H9 (cell line): ENCODE measurements around the gene EFCAB11. TPM values are rescaled to one million over a fixed set of nuclear protein-coding genes. Genes with fewer than 3 reads are reported as not detected.

ENCODE experiments used
- DNase-seq: peaks from one replicate; pipeline ENCODE4 v3.0.0-alpha.2; 2017
- H2AFZ ChIP-seq: one replicate; pipeline ENCODE4 v1.6.1; 2013; ENCODE audit warnings: mild to moderate bottlenecking, low read length, control low read depth, moderate library complexity
- H2AK5ac ChIP-seq: 2 replicates; pipeline ENCODE4 v1.6.1; 2013; ENCODE audit warnings: low read length, control low read depth, mixed read lengths; ENCODE audit not compliant: insufficient read length
- H2BK120ac ChIP-seq: one replicate; pipeline ENCODE4 v1.6.1; 2013; ENCODE audit warnings: low read depth, mild to moderate bottlenecking, low read length, control low read depth, inconsistent platforms; ENCODE audit not compliant: poor library complexity, severe bottlenecking
- H2BK12ac ChIP-seq: 2 replicates; pipeline ENCODE4 v1.6.1; 2013; ENCODE audit warnings: low read length, control low read depth, mixed read lengths, low read depth; ENCODE audit not compliant: insufficient read length
- H2BK15ac ChIP-seq: 2 replicates; pipeline ENCODE4 v1.6.1; 2013; ENCODE audit warnings: low read depth, low read length, control low read depth
- H2BK20ac ChIP-seq: one replicate; pipeline ENCODE4 v1.6.1; 2013; ENCODE audit warnings: low read depth, mild to moderate bottlenecking, low read length, control low read depth, inconsistent platforms; ENCODE audit not compliant: poor library complexity, severe bottlenecking
- H2BK5ac ChIP-seq: 2 replicates; pipeline ENCODE4 v1.6.1; 2013; ENCODE audit warnings: low read length, control low read depth, mixed read lengths; ENCODE audit not compliant: insufficient read length
- H3K14ac ChIP-seq: 2 replicates; pipeline ENCODE4 v1.6.1; 2013; ENCODE audit warnings: low read length, control low read depth; ENCODE audit not compliant: insufficient read depth
- H3K18ac ChIP-seq: 2 replicates; pipeline ENCODE4 v1.6.1; 2013; ENCODE audit warnings: low read depth, mild to moderate bottlenecking, mixed read lengths, low read length, control low read depth; ENCODE audit not compliant: insufficient read length
- H3K23ac ChIP-seq: 2 replicates; pipeline ENCODE4 v1.6.1; 2013; ENCODE audit warnings: low read length, control low read depth, mixed read lengths, low read depth; ENCODE audit not compliant: insufficient read length
- H3K23me2 ChIP-seq: 2 replicates; pipeline ENCODE4 v1.6.1; 2013; ENCODE audit warnings: low read depth, mild to moderate bottlenecking, mixed read lengths, low read length, control low read depth; ENCODE audit not compliant: insufficient read length, poor library complexity, severe bottlenecking
- H3K27ac ChIP-seq: 2 replicates; pipeline ENCODE4 v1.5.1; 2013; ENCODE audit warnings: low read length, control low read depth, mixed read lengths, low read depth; ENCODE audit not compliant: insufficient read length
- H3K27me3 ChIP-seq: 2 replicates; pipeline ENCODE4 v1.6.1; 2013; ENCODE audit warnings: low read length, control low read depth, inconsistent platforms; ENCODE audit not compliant: insufficient read depth
- H3K4ac ChIP-seq: 2 replicates; pipeline ENCODE4 v1.6.1; 2013; ENCODE audit warnings: low read depth, mild to moderate bottlenecking, control low read depth, inconsistent platforms, low read length, moderate library complexity
- H3K4me1 ChIP-seq: 2 replicates; pipeline ENCODE4 v1.6.1; 2013; ENCODE audit warnings: low read length, control low read depth, inconsistent platforms; ENCODE audit not compliant: insufficient read depth
- H3K4me2 ChIP-seq: 2 replicates; pipeline ENCODE4 v1.6.1; 2013; ENCODE audit warnings: low read length, control low read depth, mixed read lengths; ENCODE audit not compliant: insufficient read length, insufficient read depth
- H3K56ac ChIP-seq: 2 replicates; pipeline ENCODE4 v1.6.1; 2013; ENCODE audit warnings: low read depth, mild to moderate bottlenecking, mixed read lengths, low read length, control low read depth; ENCODE audit not compliant: insufficient read length
- H3K79me1 ChIP-seq: 2 replicates; pipeline ENCODE4 v1.6.1; 2013; ENCODE audit warnings: low read depth, mild to moderate bottlenecking, moderate library complexity, low read length, control low read depth, inconsistent platforms; ENCODE audit not compliant: insufficient read depth, poor library complexity, severe bottlenecking
- H3K79me2 ChIP-seq: 2 replicates; pipeline ENCODE4 v1.6.1; 2013; ENCODE audit warnings: low read length, control low read depth, inconsistent platforms; ENCODE audit not compliant: insufficient read depth
- H3K9ac ChIP-seq: 2 replicates; pipeline ENCODE4 v1.6.1; 2013; ENCODE audit warnings: low read length, control low read depth, mixed read lengths; ENCODE audit not compliant: insufficient read length; ENCODE audit errors: extremely low read depth
- H3K9me3 ChIP-seq: one replicate; pipeline ENCODE4 v1.6.1; 2013; ENCODE audit warnings: low read depth, low read length, inconsistent platforms; ENCODE audit not compliant: control insufficient read depth
- H3T11ph ChIP-seq: one replicate; pipeline ENCODE4 v1.6.1; 2013; ENCODE audit warnings: mild to moderate bottlenecking, low read length, control low read depth, inconsistent platforms
- H4K20me1 ChIP-seq: one replicate; pipeline ENCODE4 v1.6.1; 2013; ENCODE audit not compliant: control insufficient read depth, insufficient read length, insufficient read depth
- H4K5ac ChIP-seq: 2 replicates; pipeline ENCODE4 v1.6.1; 2013; ENCODE audit warnings: low read depth, mild to moderate bottlenecking, mixed read lengths, low read length, control low read depth; ENCODE audit not compliant: insufficient read length
- H4K8ac ChIP-seq: replicated peaks from 2 replicates; pipeline ENCODE4 v1.6.1; 2013; ENCODE audit warnings: low read length, control low read depth, mixed read lengths, low read depth; ENCODE audit not compliant: insufficient read length
- H4K91ac ChIP-seq: 2 replicates; pipeline ENCODE4 v1.6.1; 2013; ENCODE audit warnings: low read depth, mild to moderate bottlenecking, moderate library complexity, mixed read lengths, low read length, control low read depth; ENCODE audit not compliant: insufficient read length
- H3K27ac Mint-ChIP-seq, 3 experiments: 2 replicates in 2 of 3; 3 replicates in 1 of 3; pipeline ENCODE4 v1.8.0; 2020 to 2021; ENCODE audit warnings: mixed read lengths in 3 of 3, mild to moderate bottlenecking in 1 of 3, moderate library complexity in 1 of 3
- H3K27me3 Mint-ChIP-seq: 2 replicates; pipeline ENCODE4 v1.8.0; 2021; ENCODE audit warnings: low read depth, mild to moderate bottlenecking, moderate library complexity, mixed read lengths
- H3K36me3 Mint-ChIP-seq, 3 experiments: 2 replicates in 2 of 3; 3 replicates in 1 of 3; pipeline ENCODE4 v1.8.0; 2020 to 2021; ENCODE audit warnings: low read depth in 3 of 3, mixed read lengths in 3 of 3; ENCODE audit not compliant: insufficient read depth in 1 of 3
- H3K4me1 Mint-ChIP-seq, 2 experiments: 2 replicates each; pipeline ENCODE4 v1.8.0; 2020; ENCODE audit warnings: mixed read lengths in 2 of 2
- H3K4me3 Mint-ChIP-seq, 2 experiments: 2 replicates in 1 of 2; 3 replicates in 1 of 2; pipeline ENCODE4 v1.8.0; 2020 to 2021; ENCODE audit warnings: mild to moderate bottlenecking in 2 of 2, mixed read lengths in 2 of 2, moderate library complexity in 1 of 2
- H3K9me3 Mint-ChIP-seq, 2 experiments: 2 replicates in 1 of 2; 3 replicates in 1 of 2; pipeline ENCODE4 v1.8.0; 2020; ENCODE audit warnings: mild to moderate bottlenecking in 2 of 2, mixed read lengths in 2 of 2, moderate library complexity in 1 of 2
- CTCF ChIP-seq: fragments of 200-600 bp; sonication (generic); conservative IDR thresholded peaks from 3 replicates; pipeline ENCODE4 v1.8.0; 2021; ENCODE audit warnings: antibody characterized with exemption, mild to moderate bottlenecking
- total RNA-seq: library from RNA; stranded (reverse); gene quantifications from 2 replicates; pipeline ENCODE4 v1.2.1, GENCODE V29; 2021

Gene EFCAB11
- total RNA-seq, 1 experiment from 2014 or later, result 17.4 TPM

GRCh38 chr14:89947344-89947743, 7.2 kb downstream of the EFCAB11 start:
- H3K4ac ChIP-seq, result no peak overlapping the region

More at GRCh38 chr14:89947344-89947743, 7.2 kb downstream of the EFCAB11 start:
- Mint-ChIP-seq H3K27ac (no peak overlapping the region), H3K9me3 (peaks cover 0 to 2% of the 10 kb centered on the region in 2 experiments; a peak in 2 of 5 replicates), H3K27me3 (no peaks in the 10 kb centered on the region), H3K4me3 (no peak overlapping the region), H3K36me3 (peaks cover 16 to 30% (median 25%) of the 10 kb centered on the region in 3 experiments), H3K4me1 (no peaks in the 10 kb centered on the region)
- Histone ChIP-seq H3K23me2 (no peaks in the 10 kb centered on the region), H3K56ac (no peak overlapping the region), H3K9me3 (no peaks in the 10 kb centered on the region), H2BK20ac (no peak overlapping the region), H3K14ac (no peak overlapping the region), H3K79me1 (no peaks in the 10 kb centered on the region), H2AK5ac (no peak overlapping the region), H2AFZ (no peak overlapping the region), H4K8ac (no peak overlapping the region), H4K5ac (no peak overlapping the region), H4K91ac (no peak overlapping the region), H2BK15ac (no peak overlapping the region), H3K27ac (no peak overlapping the region), H2BK12ac (no peak overlapping the region), H3K23ac (no peak overlapping the region), H3K4me1 (no peaks in the 10 kb centered on the region), H2BK120ac (no peak overlapping the region), H3K79me2 (no peaks in the 10 kb centered on the region), H3K4me2 (no peak overlapping the region), H3K27me3 (no peaks in the 10 kb centered on the region), H4K20me1 (no peaks in the 10 kb centered on the region), H3K18ac (no peak overlapping the region), H3K9ac (no peak overlapping the region), H3T11ph (no peak overlapping the region), H2BK5ac (no peak overlapping the region)
- no peak for DNase-seq
- no peak for TF ChIP-seq CTCF
